Measurements from ENCODE around the gene SMS.

Gene SMS

DNA sequence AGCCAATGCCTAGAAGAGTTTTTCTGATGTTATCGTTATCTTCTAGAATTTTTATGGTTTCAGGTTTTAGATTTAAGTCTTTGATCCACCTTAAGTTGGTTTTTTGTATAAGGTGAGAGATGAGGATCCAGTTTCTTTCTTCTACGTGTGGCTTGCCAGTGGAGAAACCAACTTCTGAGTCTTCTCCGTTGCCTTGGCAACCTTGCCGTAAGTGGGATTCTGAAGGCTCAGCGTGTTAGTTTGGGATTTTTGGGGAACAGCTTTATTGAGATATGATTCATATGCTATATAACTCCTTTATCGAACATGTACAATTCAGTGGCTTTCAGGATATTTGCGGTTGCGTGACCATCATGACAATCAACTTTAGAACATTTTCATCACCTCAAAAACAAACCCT lies 17.7 kb downstream of the SMS start:
- no peak overlapping the region for H3K27ac ChIP-seq (ENCODE audit: low read length)
- TF ChIP-seq EZH2 (optimal IDR thresholded peaks at IDR 0.05; ENCODE audit: low read depth, low read length) (no peak), EZH2phosphoT487 (IDR thresholded peaks at IDR 0.05; ENCODE audit: low read length) (no peak)
- TF ChIP-seq, protein P1, sequence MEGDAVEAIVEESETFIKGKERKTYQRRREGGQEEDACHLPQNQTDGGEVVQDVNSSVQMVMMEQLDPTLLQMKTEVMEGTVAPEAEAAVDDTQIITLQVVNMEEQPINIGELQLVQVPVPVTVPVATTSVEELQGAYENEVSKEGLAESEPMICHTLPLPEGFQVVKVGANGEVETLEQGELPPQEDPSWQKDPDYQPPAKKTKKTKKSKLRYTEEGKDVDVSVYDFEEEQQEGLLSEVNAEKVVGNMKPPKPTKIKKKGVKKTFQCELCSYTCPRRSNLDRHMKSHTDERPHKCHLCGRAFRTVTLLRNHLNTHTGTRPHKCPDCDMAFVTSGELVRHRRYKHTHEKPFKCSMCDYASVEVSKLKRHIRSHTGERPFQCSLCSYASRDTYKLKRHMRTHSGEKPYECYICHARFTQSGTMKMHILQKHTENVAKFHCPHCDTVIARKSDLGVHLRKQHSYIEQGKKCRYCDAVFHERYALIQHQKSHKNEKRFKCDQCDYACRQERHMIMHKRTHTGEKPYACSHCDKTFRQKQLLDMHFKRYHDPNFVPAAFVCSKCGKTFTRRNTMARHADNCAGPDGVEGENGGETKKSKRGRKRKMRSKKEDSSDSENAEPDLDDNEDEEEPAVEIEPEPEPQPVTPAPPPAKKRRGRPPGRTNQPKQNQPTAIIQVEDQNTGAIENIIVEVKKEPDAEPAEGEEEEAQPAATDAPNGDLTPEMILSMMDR (IDR thresholded peaks at IDR 0.05; ENCODE audit: low read length), result no peak
- H3K9ac ChIP-seq (ENCODE audit: low read length), result no peak overlapping the region
- H3K27me3 ChIP-seq (replicated peaks; ENCODE audit: insufficient read depth, low read length), result no peaks in the 10 kb centered on the region
- H3K9me3 ChIP-seq (replicated peaks; ENCODE audit: insufficient read depth, low read length), result no peaks in the 10 kb centered on the region
- peaks cover 72% of the 10 kb centered on the region for H3K79me2 ChIP-seq (ENCODE audit: low read length)
- H4K20me1 ChIP-seq (ENCODE audit: insufficient read depth, low read length), result no peaks in the 10 kb centered on the region
- DNase-seq, result no peak
- H2AFZ ChIP-seq (ENCODE audit: low read length), result no peak overlapping the region
- no peaks in the 10 kb centered on the region for H3F3A ChIP-seq (ENCODE audit: insufficient read depth, low read length)
- no peaks in the 10 kb centered on the region for H3K9me2 ChIP-seq (replicated peaks; ENCODE audit: insufficient read depth, low read length)
- H3K4me2 ChIP-seq (ENCODE audit: low read depth, low read length), result no peak overlapping the region
- no peak overlapping the region for H3K4me3 ChIP-seq (ENCODE audit: low read length)
- no peaks in the 10 kb centered on the region for H3K4me1 ChIP-seq (ENCODE audit: low read length)
- no peaks in the 10 kb centered on the region for H3K36me3 ChIP-seq (replicated peaks; ENCODE audit: insufficient read depth, low read length)

DNA sequence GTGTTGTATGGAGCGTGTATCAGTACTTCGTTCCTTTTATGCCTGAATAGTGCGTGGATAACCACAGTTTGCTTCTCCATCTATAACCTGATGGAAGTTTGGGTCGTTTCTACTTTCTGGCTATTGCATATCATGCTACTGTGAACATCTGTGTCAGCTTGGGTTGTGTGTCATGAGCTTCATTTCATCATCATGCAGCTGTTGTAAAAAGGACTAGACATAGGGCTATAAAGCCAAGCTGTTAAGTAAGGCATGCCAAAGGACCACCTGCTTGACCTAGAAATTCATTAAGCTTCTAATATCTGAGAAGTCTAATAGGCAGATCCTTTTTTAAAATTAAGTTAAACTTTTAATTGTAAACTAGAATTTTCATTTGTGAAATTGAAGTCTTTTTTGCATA lies 18.4 kb downstream of the SMS start:
- DNase-seq, result no peak
- TF ChIP-seq EZH2phosphoT487 (IDR thresholded peaks at IDR 0.05; ENCODE audit: low read length) (no peak), EZH2 (optimal IDR thresholded peaks at IDR 0.05; ENCODE audit: low read depth, low read length) (no peak)
- TF ChIP-seq, protein P1 (IDR thresholded peaks at IDR 0.05; ENCODE audit: low read length), result no peak
- H3K9ac ChIP-seq (ENCODE audit: low read length), result no peak overlapping the region
- H2AFZ ChIP-seq (ENCODE audit: low read length), result no peak overlapping the region
- no peak overlapping the region for H3K4me3 ChIP-seq (ENCODE audit: low read length)
- peaks cover 75% of the 10 kb centered on the region for H3K79me2 ChIP-seq (ENCODE audit: low read length)
- no peaks in the 10 kb centered on the region for H3K27me3 ChIP-seq (replicated peaks; ENCODE audit: insufficient read depth, low read length)
- H3K9me3 ChIP-seq (replicated peaks; ENCODE audit: insufficient read depth, low read length), result no peaks in the 10 kb centered on the region
- no peaks in the 10 kb centered on the region for H3F3A ChIP-seq (ENCODE audit: insufficient read depth, low read length)
- no peaks in the 10 kb centered on the region for H3K4me1 ChIP-seq (ENCODE audit: low read length)
- no peak overlapping the region for H3K4me2 ChIP-seq (ENCODE audit: low read depth, low read length)
- no peak overlapping the region for H3K27ac ChIP-seq (ENCODE audit: low read length)
- no peaks in the 10 kb centered on the region for H4K20me1 ChIP-seq (ENCODE audit: insufficient read depth, low read length)
- H3K36me3 ChIP-seq (replicated peaks; ENCODE audit: insufficient read depth, low read length), result no peaks in the 10 kb centered on the region
- H3K9me2 ChIP-seq (replicated peaks; ENCODE audit: insufficient read depth, low read length), result no peaks in the 10 kb centered on the region

DNA sequence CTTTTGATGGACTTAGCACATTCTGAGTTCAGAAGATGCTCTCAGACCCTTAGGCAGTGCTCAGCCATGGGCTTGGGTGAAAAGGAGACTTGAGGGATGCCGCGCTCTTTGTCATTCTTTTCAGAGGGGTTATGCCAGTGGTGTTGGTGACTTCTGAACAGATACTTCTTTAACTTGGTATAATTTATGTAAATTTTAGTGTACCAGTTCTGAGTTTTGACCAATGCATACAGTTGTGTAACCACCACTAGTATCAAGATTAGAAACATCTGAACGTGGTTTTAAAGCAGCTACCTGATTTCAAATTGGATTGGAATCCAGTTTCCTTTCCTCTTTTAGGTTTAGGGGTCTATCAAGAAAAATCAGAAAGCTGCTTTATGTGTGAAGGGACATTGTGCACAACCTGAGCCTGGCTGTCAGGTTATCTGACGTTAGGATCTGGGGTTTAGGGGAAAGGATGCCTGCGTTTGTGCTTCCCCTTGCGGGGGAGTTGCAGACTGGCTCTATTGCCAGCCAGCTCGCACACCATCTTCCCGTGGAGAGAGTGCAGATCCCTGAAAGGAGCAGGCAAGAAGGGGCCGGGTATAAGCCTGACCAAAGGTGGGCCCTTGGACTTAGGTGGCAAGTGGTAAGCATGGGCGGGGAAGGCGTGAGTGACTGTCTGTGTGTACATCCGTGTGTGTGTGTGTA lies 19.0 kb downstream of the SMS start:
- Histone ChIP-seq H4K20me1 (ENCODE audit: insufficient read depth, low read length) (no peaks in the 10 kb centered on the region), H3K4me2 (ENCODE audit: low read depth, low read length) (no peak overlapping the region)

More for the DNA sequence above, 19.0 kb downstream of the SMS start:
- Histone ChIP-seq H3K27me3 (replicated peaks; ENCODE audit: insufficient read depth, low read length) (no peaks in the 10 kb centered on the region), H3K4me3 (ENCODE audit: low read length) (no peak overlapping the region), H2AFZ (ENCODE audit: low read length) (no peak overlapping the region), H3K27ac (ENCODE audit: low read length) (no peak overlapping the region), H3K9me2 (replicated peaks; ENCODE audit: insufficient read depth, low read length) (no peaks in the 10 kb centered on the region), H3K79me2 (ENCODE audit: low read length) (peaks cover 73% of the 10 kb centered on the region), H3K4me1 (ENCODE audit: low read length) (no peaks in the 10 kb centered on the region), H3K36me3 (replicated peaks; ENCODE audit: insufficient read depth, low read length) (no peaks in the 10 kb centered on the region), H3K9me3 (replicated peaks; ENCODE audit: insufficient read depth, low read length) (no peaks in the 10 kb centered on the region), H3K9ac (ENCODE audit: low read length) (no peak overlapping the region), H3F3A (ENCODE audit: insufficient read depth, low read length) (no peaks in the 10 kb centered on the region)
- DNase-seq, result no peak
- no peak for TF ChIP-seq EZH2 (optimal IDR thresholded peaks at IDR 0.05; ENCODE audit: low read depth, low read length)
- TF ChIP-seq, protein P1 (IDR thresholded peaks at IDR 0.05; ENCODE audit: low read length), result no peak
